ENCODE measurements around the gene LRRC53.

Gene LRRC53

DNA sequence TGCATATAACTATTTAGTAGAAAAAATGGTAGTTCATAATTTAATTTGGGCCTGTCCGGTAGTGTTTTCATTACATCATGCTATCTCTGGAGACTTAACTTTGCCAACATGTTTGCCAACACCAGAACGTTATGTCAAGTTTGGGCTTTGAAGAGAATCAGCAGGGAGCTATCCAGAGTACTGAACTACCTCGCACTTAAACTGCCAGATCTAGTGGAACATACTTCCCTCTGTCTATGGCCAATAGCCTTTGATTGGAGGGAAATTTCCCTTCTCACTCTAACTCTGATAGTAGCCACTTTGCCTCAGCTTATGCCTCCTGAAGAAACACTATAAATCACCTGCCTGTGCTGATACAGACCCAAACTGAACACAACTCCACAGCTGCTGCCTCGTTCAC, 10.0 kb downstream of the LRRC53 start:
- Histone ChIP-seq H3K4me3 (ENCODE audit: low read depth in 1 of 5, low read length in 5 of 5) (no peak overlapping the region), H3K36me3 (ENCODE audit: control insufficient read depth in 5 of 5, insufficient read depth in 5 of 5, low read length in 5 of 5) (no peaks in the 10 kb centered on the region), H3K4me1 (ENCODE audit: control insufficient read depth in 5 of 5, insufficient read depth in 5 of 5, low read length in 5 of 5) (no peaks in the 10 kb centered on the region), H3K9me3 (ENCODE audit: control insufficient read depth in 5 of 5, low read length in 5 of 5) (no peaks in the 10 kb centered on the region), H3K27ac (ENCODE audit: low read depth, low read length) (no peak overlapping the region), H3K27me3 (ENCODE audit: control insufficient read depth in 5 of 5, insufficient read depth in 4 of 5, low read length in 5 of 5) (no peaks in the 10 kb centered on the region), H3K9ac (ENCODE audit: low read length in 5 of 5) (no peak overlapping the region)

DNA sequence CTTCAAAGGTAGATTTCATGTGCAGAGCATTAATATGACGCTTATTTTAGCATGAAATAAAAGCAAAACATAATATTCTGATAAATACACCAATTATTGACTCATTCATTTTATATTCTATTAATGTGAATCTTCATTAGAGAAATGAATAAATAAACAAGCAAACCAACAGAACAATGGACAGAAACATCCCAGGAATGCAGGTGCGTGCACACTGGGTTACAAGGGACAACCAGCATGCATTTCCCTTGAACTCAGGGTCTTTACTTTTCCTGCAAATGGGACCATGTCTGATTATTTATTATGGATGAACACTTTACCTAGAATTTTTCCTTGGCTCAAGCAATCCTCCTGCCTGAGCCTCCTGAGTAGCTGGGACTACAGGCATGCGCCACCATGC, 13.5 kb downstream of the LRRC53 start:
- H3K4me1 ChIP-seq (ENCODE audit: control insufficient read depth in 5 of 5, insufficient read depth in 5 of 5, low read length in 5 of 5), result no peaks in the 10 kb centered on the region
- H3K36me3 ChIP-seq (ENCODE audit: control insufficient read depth in 5 of 5, insufficient read depth in 5 of 5, low read length in 5 of 5), result no peaks in the 10 kb centered on the region
- no peak overlapping the region for H3K9ac ChIP-seq (ENCODE audit: low read length in 5 of 5)
- no peak overlapping the region for H3K4me3 ChIP-seq (ENCODE audit: low read depth in 1 of 5, low read length in 5 of 5)
- H3K9me3 ChIP-seq (ENCODE audit: control insufficient read depth in 5 of 5, low read length in 5 of 5), result no peaks in the 10 kb centered on the region
- no peaks in the 10 kb centered on the region for H3K27me3 ChIP-seq (ENCODE audit: control insufficient read depth in 5 of 5, insufficient read depth in 4 of 5, low read length in 5 of 5)
- H3K27ac ChIP-seq (ENCODE audit: low read depth, low read length), result no peak overlapping the region

DNA sequence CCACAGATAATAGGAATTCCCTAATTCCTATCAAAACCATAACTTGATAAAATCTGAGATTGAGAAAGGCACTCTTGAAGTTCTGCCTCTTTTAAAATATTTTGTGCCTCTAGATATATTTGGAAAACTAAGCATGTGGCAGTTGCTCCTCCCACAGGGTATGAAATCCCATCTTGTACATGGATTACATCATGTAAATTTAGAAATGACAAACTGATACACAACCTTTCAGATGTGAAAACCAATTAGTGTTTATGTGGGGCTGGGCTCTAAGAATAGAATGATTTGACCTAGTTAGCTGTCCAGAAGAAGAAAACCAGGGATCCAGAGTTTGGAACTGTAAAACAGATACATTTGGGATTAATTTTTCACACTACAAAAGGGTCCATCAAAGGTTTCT, 15.7 kb downstream of the LRRC53 start:
- no peak overlapping the region for H3K9ac ChIP-seq (ENCODE audit: low read length in 5 of 5)
- no peaks in the 10 kb centered on the region for H3K9me3 ChIP-seq (ENCODE audit: control insufficient read depth in 5 of 5, low read length in 5 of 5)
- no peaks in the 10 kb centered on the region for H3K36me3 ChIP-seq (ENCODE audit: control insufficient read depth in 5 of 5, insufficient read depth in 5 of 5, low read length in 5 of 5)
- H3K4me1 ChIP-seq (ENCODE audit: control insufficient read depth in 5 of 5, insufficient read depth in 5 of 5, low read length in 5 of 5), result no peaks in the 10 kb centered on the region
- no peak overlapping the region for H3K27ac ChIP-seq (ENCODE audit: low read depth, low read length)
- H3K4me3 ChIP-seq (ENCODE audit: low read depth in 1 of 5, low read length in 5 of 5), result no peak overlapping the region
- H3K27me3 ChIP-seq (ENCODE audit: control insufficient read depth in 5 of 5, insufficient read depth in 4 of 5, low read length in 5 of 5), result no peaks in the 10 kb centered on the region

DNA sequence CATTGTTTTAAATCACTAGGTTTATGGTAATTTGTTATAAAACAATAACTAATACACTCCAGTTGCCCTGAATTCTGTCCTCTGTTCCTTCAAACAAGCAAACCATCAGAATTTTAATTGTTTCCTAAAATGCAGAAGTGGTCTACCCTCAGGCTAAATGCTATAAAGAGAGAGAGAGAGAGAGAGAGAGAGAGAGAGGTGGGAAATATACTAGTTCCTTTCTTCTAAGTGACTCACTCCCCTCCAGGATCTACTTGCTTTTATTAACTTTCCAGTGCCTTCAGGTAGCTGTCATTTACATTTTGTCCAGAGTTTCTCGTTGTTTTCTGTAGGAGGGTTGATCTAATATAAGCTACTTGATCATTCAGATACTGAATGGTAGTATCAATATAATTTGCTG, 26.4 kb downstream of the LRRC53 start:
- Histone ChIP-seq H3K27me3 (ENCODE audit: control insufficient read depth in 5 of 5, insufficient read depth in 4 of 5, low read length in 5 of 5) (no peaks in the 10 kb centered on the region), H3K9me3 (ENCODE audit: control insufficient read depth in 5 of 5, low read length in 5 of 5) (no peaks in the 10 kb centered on the region), H3K36me3 (ENCODE audit: control insufficient read depth in 5 of 5, insufficient read depth in 5 of 5, low read length in 5 of 5) (no peaks in the 10 kb centered on the region), H3K4me3 (ENCODE audit: low read depth in 1 of 5, low read length in 5 of 5) (no peak overlapping the region), H3K9ac (ENCODE audit: low read length in 5 of 5) (no peak overlapping the region), H3K4me1 (ENCODE audit: control insufficient read depth in 5 of 5, insufficient read depth in 5 of 5, low read length in 5 of 5) (no peaks in the 10 kb centered on the region), H3K27ac (ENCODE audit: low read depth, low read length) (no peak overlapping the region)

DNA sequence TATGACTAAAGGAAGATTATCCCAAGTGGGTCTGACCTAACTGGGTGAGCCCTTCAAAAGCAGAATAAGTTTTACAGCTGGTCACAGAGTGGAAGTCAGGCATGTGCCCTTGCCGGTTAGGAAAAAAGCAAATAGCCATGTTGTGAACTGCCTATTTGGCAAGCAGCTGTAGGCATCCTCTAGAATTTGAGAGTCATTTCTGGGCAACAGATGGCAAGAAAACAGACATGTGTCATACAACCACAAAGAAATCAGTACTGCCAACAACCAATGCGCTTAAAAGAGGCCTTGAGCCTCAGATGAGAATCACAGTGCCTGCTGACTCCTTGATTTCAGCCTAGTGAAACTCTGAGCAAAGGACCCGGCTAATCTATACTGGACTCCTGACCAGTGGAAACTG, 26.8 kb downstream of the LRRC53 start:
- Histone ChIP-seq H3K9me3 (ENCODE audit: control insufficient read depth in 5 of 5, low read length in 5 of 5) (no peaks in the 10 kb centered on the region), H3K27me3 (ENCODE audit: control insufficient read depth in 5 of 5, insufficient read depth in 4 of 5, low read length in 5 of 5) (no peaks in the 10 kb centered on the region), H3K4me1 (ENCODE audit: control insufficient read depth in 5 of 5, insufficient read depth in 5 of 5, low read length in 5 of 5) (no peaks in the 10 kb centered on the region), H3K27ac (ENCODE audit: low read depth, low read length) (no peak overlapping the region), H3K9ac (ENCODE audit: low read length in 5 of 5) (no peak overlapping the region), H3K4me3 (ENCODE audit: low read depth in 1 of 5, low read length in 5 of 5) (no peak overlapping the region), H3K36me3 (ENCODE audit: control insufficient read depth in 5 of 5, insufficient read depth in 5 of 5, low read length in 5 of 5) (no peaks in the 10 kb centered on the region)

DNA sequence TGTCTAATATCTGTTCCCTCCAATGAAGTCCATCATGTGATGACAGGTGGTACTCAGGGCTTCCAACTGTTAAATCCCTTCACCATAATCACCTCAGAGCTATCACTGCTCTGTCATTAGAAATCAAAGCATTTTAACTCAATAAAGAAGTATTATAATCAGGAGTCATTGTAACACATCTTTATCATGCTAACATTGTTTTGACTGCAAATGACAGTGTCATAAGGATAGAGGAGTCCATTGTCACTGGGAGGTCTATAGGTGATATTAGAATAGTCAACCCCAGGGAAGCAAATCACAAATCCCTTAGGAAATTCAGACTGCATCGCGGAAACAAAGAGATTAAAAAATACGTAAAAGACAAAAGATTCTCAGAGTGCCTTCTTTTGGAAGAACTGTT, 30.8 kb downstream of the LRRC53 start:
- Histone ChIP-seq H3K4me3 (ENCODE audit: low read depth in 1 of 5, low read length in 5 of 5) (no peak overlapping the region), H3K36me3 (ENCODE audit: control insufficient read depth in 5 of 5, insufficient read depth in 5 of 5, low read length in 5 of 5) (no peaks in the 10 kb centered on the region), H3K27ac (ENCODE audit: low read depth, low read length) (no peak overlapping the region), H3K4me1 (ENCODE audit: control insufficient read depth in 5 of 5, insufficient read depth in 5 of 5, low read length in 5 of 5) (no peaks in the 10 kb centered on the region), H3K9ac (ENCODE audit: low read length in 5 of 5) (no peak overlapping the region), H3K9me3 (ENCODE audit: control insufficient read depth in 5 of 5, low read length in 5 of 5) (no peaks in the 10 kb centered on the region), H3K27me3 (ENCODE audit: control insufficient read depth in 5 of 5, insufficient read depth in 4 of 5, low read length in 5 of 5) (no peaks in the 10 kb centered on the region)

DNA sequence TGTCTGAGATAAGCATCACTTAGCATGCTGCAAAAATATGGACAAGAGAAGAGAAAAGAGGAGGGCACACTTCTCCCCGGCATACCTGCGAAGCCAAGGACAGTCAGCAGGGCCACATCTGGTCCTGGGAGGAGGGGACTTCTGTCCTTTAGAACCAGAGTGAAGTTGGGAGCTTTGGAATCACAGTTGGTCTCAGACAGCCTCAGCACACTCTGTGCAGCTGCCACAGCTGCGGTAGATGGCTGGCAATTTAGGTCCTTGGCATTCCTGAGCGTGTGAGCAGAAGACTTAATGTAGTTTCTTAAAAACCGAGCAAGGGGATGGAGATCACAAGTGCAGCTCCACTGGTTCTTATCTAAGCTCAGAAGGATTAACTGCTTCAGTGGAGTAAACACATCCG, 32.3 kb downstream of the LRRC53 start:
- no peak overlapping the region for H3K9ac ChIP-seq (ENCODE audit: low read length in 5 of 5)
- no peaks in the 10 kb centered on the region for H3K9me3 ChIP-seq (ENCODE audit: control insufficient read depth in 5 of 5, low read length in 5 of 5)
- no peak overlapping the region for H3K4me3 ChIP-seq (ENCODE audit: low read depth in 1 of 5, low read length in 5 of 5)
- no peaks in the 10 kb centered on the region for H3K4me1 ChIP-seq (ENCODE audit: control insufficient read depth in 5 of 5, insufficient read depth in 5 of 5, low read length in 5 of 5)
- H3K27ac ChIP-seq (ENCODE audit: low read depth, low read length), result no peak overlapping the region
- H3K36me3 ChIP-seq (ENCODE audit: control insufficient read depth in 5 of 5, insufficient read depth in 5 of 5, low read length in 5 of 5), result no peaks in the 10 kb centered on the region
- H3K27me3 ChIP-seq (ENCODE audit: control insufficient read depth in 5 of 5, insufficient read depth in 4 of 5, low read length in 5 of 5), result no peaks in the 10 kb centered on the region

DNA sequence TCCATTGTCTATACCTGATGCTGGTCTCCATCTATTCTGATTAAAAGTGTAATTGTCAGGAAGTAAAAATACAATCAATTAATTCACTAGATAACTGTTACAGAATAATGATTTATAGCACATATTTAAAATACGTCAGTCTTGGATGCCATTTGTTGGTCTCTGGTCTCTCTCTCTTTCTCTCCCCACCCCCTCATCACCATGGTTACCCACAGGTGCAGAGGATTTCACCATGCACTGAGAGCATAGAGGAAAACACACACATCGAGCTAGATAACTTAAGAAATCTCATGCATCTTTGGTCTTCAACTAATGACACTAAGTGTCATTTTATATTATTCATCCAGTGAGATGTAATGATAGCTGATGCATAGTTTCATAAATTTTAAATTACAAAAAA, 33.4 kb downstream of the LRRC53 start:
- no peaks in the 10 kb centered on the region for H3K27me3 ChIP-seq (ENCODE audit: control insufficient read depth in 5 of 5, insufficient read depth in 4 of 5, low read length in 5 of 5)
- H3K9me3 ChIP-seq (ENCODE audit: control insufficient read depth in 5 of 5, low read length in 5 of 5), result no peaks in the 10 kb centered on the region
- no peak overlapping the region for H3K27ac ChIP-seq (ENCODE audit: low read depth, low read length)
- H3K4me3 ChIP-seq (ENCODE audit: low read depth in 1 of 5, low read length in 5 of 5), result no peak overlapping the region
- no peaks in the 10 kb centered on the region for H3K4me1 ChIP-seq (ENCODE audit: control insufficient read depth in 5 of 5, insufficient read depth in 5 of 5, low read length in 5 of 5)
- H3K9ac ChIP-seq (ENCODE audit: low read length in 5 of 5), result no peak overlapping the region
- no peaks in the 10 kb centered on the region for H3K36me3 ChIP-seq (ENCODE audit: control insufficient read depth in 5 of 5, insufficient read depth in 5 of 5, low read length in 5 of 5)

DNA sequence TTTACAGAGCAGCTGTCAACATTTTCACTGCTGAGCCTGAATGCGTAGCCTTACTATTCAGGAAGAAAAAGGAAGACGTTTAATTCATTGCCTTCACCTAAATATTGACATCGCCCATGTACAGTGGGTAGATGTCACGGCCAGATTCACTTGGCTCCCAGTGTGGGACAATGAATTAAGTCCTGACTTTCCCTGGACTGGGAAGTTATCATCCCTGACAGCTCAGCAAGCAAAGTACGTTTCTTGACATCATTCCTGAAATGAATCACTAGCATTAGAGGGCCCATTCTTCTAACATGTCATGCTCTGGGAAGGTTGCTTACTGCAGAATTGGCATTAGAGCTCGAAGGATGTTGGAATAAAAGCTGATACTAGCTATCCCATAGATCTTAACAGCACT, 37.8 kb downstream of the LRRC53 start:
- Histone ChIP-seq H3K4me1 (ENCODE audit: control insufficient read depth in 5 of 5, insufficient read depth in 5 of 5, low read length in 5 of 5) (no peaks in the 10 kb centered on the region), H3K9ac (ENCODE audit: low read length in 5 of 5) (no peak overlapping the region), H3K27ac (ENCODE audit: low read depth, low read length) (no peak overlapping the region), H3K27me3 (ENCODE audit: control insufficient read depth in 5 of 5, insufficient read depth in 4 of 5, low read length in 5 of 5) (no peaks in the 10 kb centered on the region), H3K36me3 (ENCODE audit: control insufficient read depth in 5 of 5, insufficient read depth in 5 of 5, low read length in 5 of 5) (no peaks in the 10 kb centered on the region), H3K9me3 (ENCODE audit: control insufficient read depth in 5 of 5, low read length in 5 of 5) (no peaks in the 10 kb centered on the region), H3K4me3 (ENCODE audit: low read depth in 1 of 5, low read length in 5 of 5) (no peak overlapping the region)

DNA sequence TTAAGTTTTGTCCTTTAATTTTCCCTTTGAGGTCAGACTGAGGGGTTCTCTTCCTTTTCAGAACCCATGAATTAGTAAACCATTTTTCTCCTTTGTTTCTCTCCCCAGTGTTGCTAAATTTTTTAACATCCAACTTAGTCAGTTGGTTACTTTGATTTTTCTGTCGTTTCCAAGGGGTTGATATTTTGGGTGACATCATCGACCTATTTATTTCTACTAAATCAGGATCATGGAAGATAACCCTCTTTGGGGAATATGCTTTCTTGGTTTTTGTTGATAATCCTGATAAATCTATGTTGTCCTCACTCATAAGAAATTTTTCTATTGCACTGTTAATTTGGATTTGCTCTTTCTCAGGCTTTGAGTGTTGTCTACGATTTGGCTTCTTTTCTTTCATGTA, 40.9 kb downstream of the LRRC53 start:
- peaks cover 0 to 7% (median 0%) of the 10 kb centered on the region in 5 donors for H3K4me1 ChIP-seq (ENCODE audit: control insufficient read depth in 5 of 5, insufficient read depth in 5 of 5, low read length in 5 of 5)
- H3K9ac ChIP-seq (ENCODE audit: low read length in 5 of 5), result no peak overlapping the region
- H3K4me3 ChIP-seq (ENCODE audit: low read depth in 1 of 5, low read length in 5 of 5), result no peak overlapping the region
- H3K27ac ChIP-seq (ENCODE audit: low read depth, low read length), result no peak overlapping the region
- no peaks in the 10 kb centered on the region for H3K27me3 ChIP-seq (ENCODE audit: control insufficient read depth in 5 of 5, insufficient read depth in 4 of 5, low read length in 5 of 5)
- no peaks in the 10 kb centered on the region for H3K36me3 ChIP-seq (ENCODE audit: control insufficient read depth in 5 of 5, insufficient read depth in 5 of 5, low read length in 5 of 5)
- H3K9me3 ChIP-seq (ENCODE audit: control insufficient read depth in 5 of 5, low read length in 5 of 5), result no peaks in the 10 kb centered on the region

DNA sequence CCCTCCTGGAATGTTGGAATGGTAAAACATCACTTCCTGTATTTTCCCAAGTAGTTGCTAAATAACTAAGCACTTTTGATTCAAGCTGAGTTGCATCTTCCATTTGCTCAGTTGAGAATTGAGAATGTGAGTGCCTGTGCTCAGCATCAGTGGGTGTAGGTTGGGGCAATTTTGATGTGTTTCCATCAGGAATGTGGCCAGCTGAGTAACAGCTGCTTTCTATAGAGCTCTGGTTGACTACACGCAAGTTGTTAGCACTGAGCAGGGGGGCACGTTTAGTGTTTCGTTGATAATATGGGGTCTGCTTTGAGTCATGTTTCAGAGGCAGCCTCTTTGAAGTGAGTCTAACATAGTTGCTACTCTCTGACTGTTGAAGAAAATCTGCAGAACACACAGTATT, 41.5 kb downstream of the LRRC53 start:
- Histone ChIP-seq H3K36me3 (ENCODE audit: control insufficient read depth in 5 of 5, insufficient read depth in 5 of 5, low read length in 5 of 5) (no peaks in the 10 kb centered on the region), H3K27me3 (ENCODE audit: control insufficient read depth in 5 of 5, insufficient read depth in 4 of 5, low read length in 5 of 5) (no peaks in the 10 kb centered on the region), H3K4me1 (ENCODE audit: control insufficient read depth in 5 of 5, insufficient read depth in 5 of 5, low read length in 5 of 5) (peaks cover 0 to 7% (median 0%) of the 10 kb centered on the region in 5 donors), H3K9me3 (ENCODE audit: control insufficient read depth in 5 of 5, low read length in 5 of 5) (no peaks in the 10 kb centered on the region), H3K27ac (ENCODE audit: low read depth, low read length) (no peak overlapping the region), H3K4me3 (ENCODE audit: low read depth in 1 of 5, low read length in 5 of 5) (no peak overlapping the region), H3K9ac (ENCODE audit: low read length in 5 of 5) (no peak overlapping the region)
